Cardiac muscle cell (in vitro differentiated cells and primary cell): ENCODE results near the gene BTG4. TPM values are rescaled to one million over a fixed set of nuclear protein-coding genes. Genes with fewer than 3 reads are reported as not detected.
A peak's percentile ranks its signal among the peaks of the same experiment; 100 is the strongest.

Source experiments
- DNase-seq, 2 donors: peaks; one replicate each; pipeline versions ENCODE4 v3.0.0 to v3.0.0-alpha.2; 2010 to 2017; ENCODE audit warnings: low read depth in 1 of 2, low spot score in 1 of 2
- H3K27ac ChIP-seq: fragments of 200-600 bp; sonication (generic); 2 replicates; pipeline ENCODE4 v1.5.1; 2016
- H3K27me3 ChIP-seq: fragments of 200-600 bp; sonication (generic); 2 replicates; pipeline ENCODE4 v1.6.0; 2016; ENCODE audit warnings: control low read depth
- H3K36me3 ChIP-seq: fragments of 200-600 bp; sonication (generic); 2 replicates; pipeline ENCODE4 v1.5.1; 2016; ENCODE audit warnings: control low read depth
- H3K4me1 ChIP-seq: fragments of 200-600 bp; sonication (generic); 2 replicates; pipeline ENCODE4 v1.8.1; 2017; ENCODE audit warnings: low read depth, mild to moderate bottlenecking, mixed run types
- H3K4me3 ChIP-seq: fragments of 200-600 bp; sonication (generic); 2 replicates; pipeline ENCODE4 v1.5.1; 2016; ENCODE audit warnings: mild to moderate bottlenecking
- H3K9me3 ChIP-seq: fragments of 200-600 bp; sonication (generic); 2 replicates; pipeline ENCODE4 v1.5.1; 2017; ENCODE audit warnings: low read depth, mild to moderate bottlenecking, control low read depth
- polyA plus RNA-seq: library from polyadenylated mRNA; unstranded; fragments of >200 nt; fragmentation: Nextera tagmentation; extraction: Ambion mirVana; gene quantifications from 2 replicates; pipeline ENCODE4 v1.2.1, GENCODE V29; 2016
- total RNA-seq: library from RNA; depleted of rRNA; stranded (reverse); fragments of >200 nt; gene quantifications from 2 replicates; pipeline ENCODE4 v1.2.3, GENCODE V29; 2016
- TF ChIP-seq, protein P1 (sequence below): IDR thresholded peaks from 2 replicates; pipeline ENCODE4 v1.5.1; 2012; ENCODE audit warnings: low read depth, mild to moderate bottlenecking, low read length

The BTG4 gene
- total and polyA plus RNA-seq, 2 experiments from 2014 or later, result not detected

- peak; percentile 67 to 72 for DNase-seq
- Histone ChIP-seq H3K4me3 (no peak overlapping the region), H3K4me1 (no peaks in the 10 kb centered on the region), H3K27me3 (peaks cover 11% of the 10 kb centered on the region), H3K36me3 (no peaks in the 10 kb centered on the region), H3K27ac (no peak overlapping the region), H3K9me3 (no peaks in the 10 kb centered on the region)
- TF ChIP-seq, protein P1, sequence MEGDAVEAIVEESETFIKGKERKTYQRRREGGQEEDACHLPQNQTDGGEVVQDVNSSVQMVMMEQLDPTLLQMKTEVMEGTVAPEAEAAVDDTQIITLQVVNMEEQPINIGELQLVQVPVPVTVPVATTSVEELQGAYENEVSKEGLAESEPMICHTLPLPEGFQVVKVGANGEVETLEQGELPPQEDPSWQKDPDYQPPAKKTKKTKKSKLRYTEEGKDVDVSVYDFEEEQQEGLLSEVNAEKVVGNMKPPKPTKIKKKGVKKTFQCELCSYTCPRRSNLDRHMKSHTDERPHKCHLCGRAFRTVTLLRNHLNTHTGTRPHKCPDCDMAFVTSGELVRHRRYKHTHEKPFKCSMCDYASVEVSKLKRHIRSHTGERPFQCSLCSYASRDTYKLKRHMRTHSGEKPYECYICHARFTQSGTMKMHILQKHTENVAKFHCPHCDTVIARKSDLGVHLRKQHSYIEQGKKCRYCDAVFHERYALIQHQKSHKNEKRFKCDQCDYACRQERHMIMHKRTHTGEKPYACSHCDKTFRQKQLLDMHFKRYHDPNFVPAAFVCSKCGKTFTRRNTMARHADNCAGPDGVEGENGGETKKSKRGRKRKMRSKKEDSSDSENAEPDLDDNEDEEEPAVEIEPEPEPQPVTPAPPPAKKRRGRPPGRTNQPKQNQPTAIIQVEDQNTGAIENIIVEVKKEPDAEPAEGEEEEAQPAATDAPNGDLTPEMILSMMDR, result peak; percentile 42
Observed at GRCh38 chr11:111454561-111455192, 57.5 kb downstream of the BTG4 start.

- Histone ChIP-seq H3K4me3 (no peak overlapping the region), H3K27ac (no peak overlapping the region), H3K9me3 (no peaks in the 10 kb centered on the region), H3K4me1 (peaks cover 2% of the 10 kb centered on the region), H3K36me3 (no peaks in the 10 kb centered on the region), H3K27me3 (peaks cover 11% of the 10 kb centered on the region)
- TF ChIP-seq, protein P1, result no peak
- no peak for DNase-seq
Observed at GRCh38 chr11:111452817-111453552, 59.2 kb downstream of the BTG4 start.

- Histone ChIP-seq H3K4me3 (no peak overlapping the region), H3K27ac (no peak overlapping the region), H3K4me1 (peaks cover 2% of the 10 kb centered on the region), H3K27me3 (peaks cover 7% of the 10 kb centered on the region), H3K36me3 (no peaks in the 10 kb centered on the region), H3K9me3 (no peaks in the 10 kb centered on the region)
- no peak for DNase-seq
- TF ChIP-seq, protein P1, result no peak
Observed at GRCh38 chr11:111452146-111452545, 60.0 kb downstream of the BTG4 start.

- H3K4me3 ChIP-seq, result no peak overlapping the region
- no peaks in the 10 kb centered on the region for H3K27me3 ChIP-seq
- DNase-seq, result no peak
- H3K9me3 ChIP-seq, result no peaks in the 10 kb centered on the region
- H3K4me1 ChIP-seq, result peaks cover 2% of the 10 kb centered on the region
- no peak overlapping the region for H3K27ac ChIP-seq
- TF ChIP-seq, protein P1, result no peak
- H3K36me3 ChIP-seq, result no peaks in the 10 kb centered on the region
Observed at GRCh38 chr11:111450480-111451320, 61.5 kb downstream of the BTG4 start.

GRCh38 chr11:111449696-111450479 lies 62.3 kb downstream of the BTG4 start:
- TF ChIP-seq, protein P1, result no peak
- Histone ChIP-seq H3K9me3 (no peaks in the 10 kb centered on the region), H3K4me1 (peaks cover 2% of the 10 kb centered on the region), H3K36me3 (no peaks in the 10 kb centered on the region), H3K4me3 (no peak overlapping the region), H3K27me3 (no peaks in the 10 kb centered on the region), H3K27ac (no peak overlapping the region)
- no peak for DNase-seq
